Tibial artery (tissue), 4 donors: ENCODE measurements around the gene CYP17A1.
"Not testable (repeated sequence)": the region's sequence is repeated elsewhere in the genome, so short reads cannot be mapped to it uniquely, and the experiment has no call there.

Experiments
- DNase-seq, 2 donors: peaks; one replicate each; pipeline ENCODE4 v3.0.0-alpha.2; 2019
- H3K27ac ChIP-seq, 2 donors: fragments of 200-600 bp; sonication (generic) in 1 of 2; 1 replicate in 1 of 2; 2 replicates in 1 of 2; pipeline ENCODE4 v1.5.1; 2018 to 2019; ENCODE audit warnings: mild to moderate bottlenecking in 1 of 2
- H3K27me3 ChIP-seq, 2 donors: fragments of 200-600 bp; sonication (generic) in 1 of 2; one replicate each; pipeline versions ENCODE4 v1.5.1 to v1.6.0; 2016 to 2019
- H3K36me3 ChIP-seq, 3 donors: fragments of 200-600 bp; sonication (generic) in 2 of 3; one replicate each; pipeline ENCODE4 v1.5.1; 2016 to 2019; ENCODE audit warnings: mild to moderate bottlenecking in 2 of 3
- H3K4me1 ChIP-seq, 4 donors: fragments of 200-600 bp; sonication (generic) in 2 of 4; 1 replicate in 3 of 4; 2 replicates in 1 of 4; pipeline ENCODE4 v1.5.1; 2016 to 2019
- H3K4me3 ChIP-seq, 2 donors: fragments of 200-600 bp; sonication (generic) in 1 of 2; 1 replicate in 1 of 2; 2 replicates in 1 of 2; pipeline ENCODE4 v1.5.1; 2018 to 2019; ENCODE audit warnings: mild to moderate bottlenecking in 2 of 2
- H3K9me3 ChIP-seq, 3 donors: fragments of 200-600 bp; sonication (generic) in 1 of 3; one replicate each; pipeline ENCODE4 v1.5.1; 2016 to 2019
- CTCF ChIP-seq, 2 experiments: fragments of 200-600 bp in 1 of 2; fragments of 450-650 bp in 1 of 2; IDR thresholded peaks; one replicate each; pipeline ENCODE4 v1.5.1; 2017 to 2019; ENCODE audit warnings: antibody characterized with exemption in 2 of 2, mild to moderate bottlenecking in 1 of 2, moderate library complexity in 1 of 2
- intact Hi-C: fragments of 100-400 bp; cut with DNase I; formaldehyde crosslinking; loops from one replicate; pipeline ENCODE4 v1.15.0; 2023; ENCODE audit warnings: low total_unique reads

The CYP17A1 gene

GRCh38 chr10:102841827-102842345 lies 4.7 kb upstream of the CYP17A1 start:
- H3K9me3 ChIP-seq, result peaks cover 0 to 7% (median 0%) of the 10 kb centered on the region in 3 donors
- peaks cover 0 to 24% of the 10 kb centered on the region in 2 donors for H3K27me3 ChIP-seq
- H3K4me3 ChIP-seq, result no peak overlapping the region
- TF ChIP-seq CTCF (IDR thresholded peaks at IDR 0.05), result no peak
- intact Hi-C loops, result no loop called here
- H3K36me3 ChIP-seq, result no peaks in the 10 kb centered on the region
- H3K27ac ChIP-seq, result no peak overlapping the region
- no peak for DNase-seq
- peaks cover 0 to 11% (median 5%) of the 10 kb centered on the region in 4 donors for H3K4me1 ChIP-seq

- intact Hi-C loops, result loop anchor here (5.0 to 10.0 kb wide), 2 partner anchors 64 to 406 kb away; partner anchors contain the start of gene RPEL1
- H3K27ac ChIP-seq, H3K9me3 ChIP-seq, H3K36me3 ChIP-seq, H3K4me3 ChIP-seq, DNase-seq: not testable (repeated sequence)
- Histone ChIP-seq H3K4me1 (peaks cover 0 to 14% (median 10%) of the 10 kb centered on the region in 4 donors), H3K27me3 (peaks cover 0 to 16% of the 10 kb centered on the region in 2 donors)
Measured at GRCh38 chr10:102838276-102838927, 1.2 kb upstream of the CYP17A1 start.

- Histone ChIP-seq H3K27ac (no peak overlapping the region), H3K4me3 (no peak overlapping the region), H3K4me1 (peaks cover 0 to 14% (median 10%) of the 10 kb centered on the region in 4 donors), H3K36me3 (peaks cover 0 to 2% (median 0%) of the 10 kb centered on the region in 3 donors), H3K27me3 (no peaks in the 10 kb centered on the region), H3K9me3 (peaks cover 0 to 7% (median 0%) of the 10 kb centered on the region in 3 donors)
- peak; percentile 56 to 85 for DNase-seq
- peak; percentile 80 to 84 for TF ChIP-seq CTCF (IDR thresholded peaks at IDR 0.05)
- intact Hi-C loops, result loop anchor here (5.0 to 10.0 kb wide), 2 partner anchors 67 to 410 kb away; partner anchors contain the start of gene RPEL1
Measured at GRCh38 chr10:102835007-102835482, 2.2 kb downstream of the CYP17A1 start.

GRCh38 chr10:102834143-102834542 lies 3.1 kb downstream of the CYP17A1 start:
- Histone ChIP-seq H3K9me3 (peaks cover 0 to 7% (median 0%) of the 10 kb centered on the region in 3 donors), H3K4me3 (no peak overlapping the region), H3K27me3 (no peaks in the 10 kb centered on the region), H3K4me1 (peaks cover 0 to 14% (median 10%) of the 10 kb centered on the region in 4 donors), H3K36me3 (peaks cover 0 to 6% (median 0%) of the 10 kb centered on the region in 3 donors), H3K27ac (no peak overlapping the region)
- no peak for DNase-seq
- intact Hi-C loops, result loop anchor here (10.0 kb wide), 1 partner anchor 411 kb away; the partner anchor contains the start of gene RPEL1
- TF ChIP-seq CTCF (IDR thresholded peaks at IDR 0.05), result no peak

GRCh38 chr10:102832987-102833386 lies 4.2 kb downstream of the CYP17A1 start:
- peaks cover 0 to 12% (median 0%) of the 10 kb centered on the region in 3 donors for H3K36me3 ChIP-seq
- H3K4me3 ChIP-seq, result no peak overlapping the region
- no peak for DNase-seq
- H3K27me3 ChIP-seq, result no peaks in the 10 kb centered on the region
- intact Hi-C loops, result loop anchor here (10.0 kb wide), 1 partner anchor 412 kb away; the partner anchor contains the start of gene RPEL1
- H3K27ac ChIP-seq, result no peak overlapping the region
- peaks cover 0 to under 1% (median 0%) of the 10 kb centered on the region in 3 donors for H3K9me3 ChIP-seq
- no peak for TF ChIP-seq CTCF (IDR thresholded peaks at IDR 0.05)
- peaks cover 0 to 14% (median 10%) of the 10 kb centered on the region in 4 donors for H3K4me1 ChIP-seq

- Histone ChIP-seq H3K27me3 (no peaks in the 10 kb centered on the region), H3K4me1 (peaks cover 0 to 8% (median 7%) of the 10 kb centered on the region in 4 donors), H3K9me3 (no peaks in the 10 kb centered on the region), H3K36me3 (peaks cover 0 to 12% (median 4%) of the 10 kb centered on the region in 3 donors), H3K27ac (no peak overlapping the region), H3K4me3 (no peak overlapping the region)
- TF ChIP-seq CTCF (IDR thresholded peaks at IDR 0.05), result no peak
- DNase-seq, result no peak
- intact Hi-C loops, result loop anchor here (10.0 kb wide), 1 partner anchor 413 kb away; the partner anchor contains the start of gene RPEL1
Measured at GRCh38 chr10:102832248-102832647, 5.0 kb downstream of the CYP17A1 start.
